Gastrocnemius medialis (tissue), 4 donors: ENCODE measurements around the gene CCNB1IP1.

Experiments used
- CTCF ChIP-seq, 5 experiments: fragments of 450-650 bp in 3 of 5; fragments of 200-600 bp in 2 of 5; sonication (generic) in 2 of 5; IDR thresholded peaks in 4 of 5; conservative IDR thresholded peaks in 1 of 5; 1 replicate in 4 of 5; 2 replicates in 1 of 5; pipeline ENCODE4 v1.5.1; 2016 to 2019; ENCODE audit warnings: antibody characterized with exemption in 5 of 5, mild to moderate bottlenecking in 3 of 5, moderate library complexity in 3 of 5
- POLR2A ChIP-seq, 2 donors: fragments of 450-650 bp; IDR thresholded peaks; one replicate each; pipeline ENCODE4 v1.6.1; 2017; ENCODE audit warnings: antibody characterized with exemption in 2 of 2, mild to moderate bottlenecking in 2 of 2, moderate library complexity in 2 of 2

GRCh38 chr14:20329355-20329754 lies 3.7 kb downstream of the CCNB1IP1 start:
- TF ChIP-seq CTCF (IDR thresholded peaks at IDR 0.05 in 4 of 5, conservative IDR thresholded peaks at IDR 0.05 in 1 of 5) (no peak), POLR2A (IDR thresholded peaks at IDR 0.05) (no peak)
